H1 (cell line): Measurements from ENCODE around the gene CROCC.

Source experiments
- CEBPB ChIP-seq: IDR thresholded peaks from 2 replicates; pipeline ENCODE4 v1.6.1; 2012; ENCODE audit warnings: low read depth, low read length
- EZH2 ChIP-seq: fragments of 200-600 bp; sonication (generic); IDR thresholded peaks from 2 replicates; pipeline ENCODE4 v1.7.1; 2012; ENCODE audit warnings: low read depth, mild to moderate bottlenecking, moderate library complexity, low read length, inconsistent platforms; ENCODE audit not compliant: severe bottlenecking
- HDAC6 ChIP-seq: IDR thresholded peaks from one replicate; pipeline ENCODE4 v1.7.1; 2012; ENCODE audit warnings: low read depth, mild to moderate bottlenecking, inconsistent platforms, low read length, moderate library complexity
- JUND ChIP-seq: IDR thresholded peaks from 2 replicates; pipeline ENCODE4 v1.6.1; 2011; ENCODE audit warnings: mild to moderate bottlenecking, improper control_type of control experiment, low read length
- NANOG ChIP-seq: IDR thresholded peaks from 2 replicates; pipeline ENCODE4 v1.6.1; 2011; ENCODE audit warnings: low read length, low read depth, mild to moderate bottlenecking, inconsistent platforms; ENCODE audit not compliant: insufficient read depth, poor library complexity, severe bottlenecking
- POLR2A ChIP-seq, 2 experiments: IDR thresholded peaks; 1 replicate in 1 of 2; 2 replicates in 1 of 2; pipeline ENCODE4 v1.6.1; 2011; ENCODE audit warnings: low read depth in 2 of 2, low read length in 2 of 2, mild to moderate bottlenecking in 2 of 2; ENCODE audit errors: control extremely low read depth in 1 of 2
- POLR2AphosphoS5 ChIP-seq: IDR thresholded peaks from 2 replicates; pipeline ENCODE4 v1.6.1; 2011; ENCODE audit warnings: low read depth, low read length
- RAD21 ChIP-seq, 2 experiments: IDR thresholded peaks in 1 of 2; conservative IDR thresholded peaks in 1 of 2; 2 replicates each; pipeline ENCODE4 v1.6.1; 2011; ENCODE audit warnings: low read depth in 2 of 2, low read length in 2 of 2, improper control_type of control experiment in 1 of 2, inconsistent platforms in 1 of 2, mild to moderate bottlenecking in 1 of 2, moderate library complexity in 1 of 2
- TAF1 ChIP-seq: IDR thresholded peaks from 2 replicates; pipeline ENCODE4 v1.6.1; 2011; ENCODE audit warnings: mild to moderate bottlenecking, low read depth, low read length
- TEAD4 ChIP-seq: IDR thresholded peaks from 2 replicates; pipeline ENCODE4 v1.6.1; 2012; ENCODE audit warnings: low read depth, low read length, inconsistent platforms, mixed read lengths
- TF ChIP-seq, protein P1 (sequence below), 3 experiments: IDR thresholded peaks; 1 replicate in 2 of 3; 2 replicates in 1 of 3; pipeline versions ENCODE4 v1.5.1 to v1.6.1; 2011; ENCODE audit warnings: low read length in 3 of 3, mild to moderate bottlenecking in 3 of 3, inconsistent platforms in 2 of 3, low read depth in 1 of 3, moderate library complexity in 1 of 3; ENCODE audit not compliant: insufficient read depth in 1 of 3; ENCODE audit errors: control extremely low read depth in 1 of 3

DNA sequence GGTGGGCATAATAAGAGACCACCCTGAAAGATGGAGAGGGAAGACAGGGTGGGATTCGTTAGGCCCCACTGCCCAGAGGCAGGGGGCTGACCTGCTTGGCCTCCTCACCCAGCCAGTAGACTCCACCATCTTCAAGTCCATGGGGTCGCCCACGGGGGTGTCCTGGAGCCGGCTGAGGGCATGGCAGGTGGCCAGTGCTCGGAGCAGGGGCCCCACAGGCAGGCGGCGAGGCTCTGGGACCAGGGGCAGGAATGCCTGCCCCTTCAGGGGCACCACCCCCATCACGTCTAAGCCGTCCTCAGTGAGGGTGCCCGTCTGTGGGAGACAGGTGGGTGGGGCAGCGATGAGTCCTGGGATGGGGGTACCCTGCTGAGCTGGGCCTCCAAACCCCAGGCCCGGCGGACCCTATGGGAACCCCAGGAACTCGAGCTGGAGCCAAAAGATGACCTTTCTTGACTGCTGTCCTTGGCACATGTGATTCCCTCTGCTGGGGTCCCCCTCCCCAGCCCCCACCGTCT is 71.8 kb downstream of the CROCC start:
- TF ChIP-seq, protein P1, sequence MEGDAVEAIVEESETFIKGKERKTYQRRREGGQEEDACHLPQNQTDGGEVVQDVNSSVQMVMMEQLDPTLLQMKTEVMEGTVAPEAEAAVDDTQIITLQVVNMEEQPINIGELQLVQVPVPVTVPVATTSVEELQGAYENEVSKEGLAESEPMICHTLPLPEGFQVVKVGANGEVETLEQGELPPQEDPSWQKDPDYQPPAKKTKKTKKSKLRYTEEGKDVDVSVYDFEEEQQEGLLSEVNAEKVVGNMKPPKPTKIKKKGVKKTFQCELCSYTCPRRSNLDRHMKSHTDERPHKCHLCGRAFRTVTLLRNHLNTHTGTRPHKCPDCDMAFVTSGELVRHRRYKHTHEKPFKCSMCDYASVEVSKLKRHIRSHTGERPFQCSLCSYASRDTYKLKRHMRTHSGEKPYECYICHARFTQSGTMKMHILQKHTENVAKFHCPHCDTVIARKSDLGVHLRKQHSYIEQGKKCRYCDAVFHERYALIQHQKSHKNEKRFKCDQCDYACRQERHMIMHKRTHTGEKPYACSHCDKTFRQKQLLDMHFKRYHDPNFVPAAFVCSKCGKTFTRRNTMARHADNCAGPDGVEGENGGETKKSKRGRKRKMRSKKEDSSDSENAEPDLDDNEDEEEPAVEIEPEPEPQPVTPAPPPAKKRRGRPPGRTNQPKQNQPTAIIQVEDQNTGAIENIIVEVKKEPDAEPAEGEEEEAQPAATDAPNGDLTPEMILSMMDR (IDR thresholded peaks at IDR 0.05; ENCODE audit: control extremely low read depth in 1 of 3, insufficient read depth in 1 of 3, low read depth in 1 of 3, low read length in 3 of 3), result no peak
- TF ChIP-seq HDAC6, result no peak
- TF ChIP-seq POLR2A (IDR thresholded peaks at IDR 0.05; ENCODE audit: control extremely low read depth in 1 of 2, low read depth in 2 of 2, low read length in 2 of 2), result no peak
- no peak for TF ChIP-seq POLR2AphosphoS5
- no peak for TF ChIP-seq TAF1
- TF ChIP-seq CEBPB, result no peak
- no peak for TF ChIP-seq JUND
- no peak for TF ChIP-seq NANOG
- TF ChIP-seq EZH2, result no peak
- TF ChIP-seq TEAD4, result no peak
- no peak for TF ChIP-seq RAD21 (IDR thresholded peaks at IDR 0.05 in 1 of 2, conservative IDR thresholded peaks at IDR 0.05 in 1 of 2; ENCODE audit: low read depth in 2 of 2, low read length in 2 of 2)
